ENCODE measurements around the gene GNB1. TPM values are rescaled to one million over a fixed set of nuclear protein-coding genes. Genes with fewer than 3 reads are reported as not detected.
A peak's percentile ranks its signal among the peaks of the same experiment; 100 is the strongest.

The GNB1 gene
- total and polyA plus RNA-seq, 9 of the 15 experiments (the other 6 are each of a cell fraction or from before 2014, with no cell fraction given): 34.3 to 388 (median 114) TPM

GRCh38 chr1:1915911-1916840 is 25.3 kb upstream of the GNB1 start:
- Histone ChIP-seq H3K79me2 (ENCODE audit: control insufficient read depth, insufficient read depth, low read length) (no peaks in the 10 kb centered on the region), H3K9me3 (replicated peaks; ENCODE audit: control insufficient read depth, insufficient read depth, low read depth, low read length) (no peaks in the 10 kb centered on the region), H3K4me2 (ENCODE audit: insufficient read depth, low read length) (no peak overlapping the region), H3K9me1 (ENCODE audit: control insufficient read depth, insufficient read depth, low read length) (no peaks in the 10 kb centered on the region), H3K27ac (ENCODE audit: extremely low read depth, low read depth, low read length) (no peak overlapping the region), H4K20me1 (replicated peaks; ENCODE audit: control insufficient read depth, insufficient read depth, low read length) (0 out of 2 replicates have a peak, but pooled peaks cover 4% of the 10 kb centered on the region), H3K27me3 (ENCODE audit: control insufficient read depth in 2 of 2, insufficient read depth in 2 of 2, low read length in 2 of 2) (no peaks in the 10 kb centered on the region; a peak in 1 of 5 replicates), H2AFZ (ENCODE audit: low read depth, low read length) (no peak overlapping the region), H3K9ac (ENCODE audit: insufficient read depth in 1 of 2, low read depth in 2 of 2, low read length in 2 of 2) (peak overlapping the region in 1 of 2 experiments; percentile 74; a peak in 2 of 4 replicates), H3K4me3 (no peak overlapping the region), H3K4me1 (replicated peaks in 1 of 2; ENCODE audit: control insufficient read depth in 2 of 2, insufficient read depth in 2 of 2, low read length in 2 of 2) (peaks cover 9 to 65% of the 10 kb centered on the region in 2 experiments; a peak in 4 of 5 replicates), H3K36me3 (ENCODE audit: control insufficient read depth, insufficient read depth, low read length) (no peaks in the 10 kb centered on the region)
- FAIRE-seq: no peak
- BruUV-seq (replicated peaks): no TSS peak
- 59% methylated on average over 23 of the region's 23 CpGs for WGBS (ENCODE audit: insufficient coverage, low coverage, missing lambda C conversion rate)
- DNase-seq (ENCODE audit: extremely low read depth in 1 of 4, low spot score in 3 of 4): no peak
- in situ Hi-C loops (cut with MboI): loop anchor here (10.0 kb wide), 1 partner anchor 551 kb away; no protein-coding TSS in a partner anchor
- no peak for TF ChIP-seq MYC (IDR thresholded peaks at IDR 0.05; ENCODE audit: low read depth, low read length)
- no peak for TF ChIP-seq MYC (CRISPR knock-in tag; IDR thresholded peaks at IDR 0.05; ENCODE audit: borderline replicate concordance, low read depth)
- peak; percentile 30; the same call in 1 of the 2 replicates for TF ChIP-seq POLR2G (IDR thresholded peaks at IDR 0.05; ENCODE audit: low read depth, low read length)
- ChIA-PET CTCF (ENCODE audit: low intra/inter-chr PET ratio) (no interaction called here), POLR2A (interaction anchor here (0.5 to 2.5 kb wide), 3 partner anchors 8 to 503 kb away, joined by 3 to 6 read pairs (median 5); no protein-coding TSS in a partner anchor)
- no peak for ATAC-seq
- intact Hi-C loops (cut with micrococcal nuclease): no loop called here
